GM12878 (cell line): Measurements from ENCODE around the gene DNASE1. TPM values are rescaled to one million over a fixed set of nuclear protein-coding genes. Genes with fewer than 3 reads are reported as not detected.

Source experiments
- ATAC-seq: fragments of 200-7000 bp; cut with Tn5 transposase; 3 replicates; pipeline ENCODE4 v1.9.1; 2020; ENCODE audit warnings: mild to moderate bottlenecking, moderate library complexity
- BruUV-seq: library from RNA; stranded (reverse); fragments of 400-500 nt; replicated peaks from 2 replicates; lab custom pipeline; 2021; lab: Mats Ljungman, UMichigan
- CTCF ChIA-PET: fragments of 300-600 bp; sonication (Branson Sonifier 250); formaldehyde crosslinking; extraction: SDS; loops from one replicate; lab custom pipeline; 2021; ENCODE audit warnings: inconsistent platforms; lab: Yijun Ruan, JAX
- POLR2A ChIA-PET: fragments of 350-600 bp; formaldehyde crosslinking; extraction: SDS; loops from one replicate; lab custom pipeline; 2021; ENCODE audit warnings: inconsistent platforms; lab: Charles Lee
- RAD21 ChIA-PET: fragments of 300-600 bp; sonication (Branson Sonifier 250); formaldehyde crosslinking; loops from one replicate; lab custom pipeline; 2023; ENCODE audit warnings: antibody characterized with exemption; ENCODE audit not compliant: unreplicated experiment; lab: Charles Lee
- SMC1A ChIA-PET: fragments of 300-600 bp; sonication (Branson Sonifier 250); formaldehyde crosslinking; loops from one replicate; lab custom pipeline; 2023; ENCODE audit not compliant: unreplicated experiment, uncharacterized antibody; lab: Charles Lee
- DNase-seq: peaks from one replicate; pipeline ENCODE4 v3.0.0-alpha.2; 2011; ENCODE audit warnings: low read depth, low spot score
- FAIRE-seq: peaks from 3 replicates; lab custom pipeline; 2011; peaks lifted over from hg19 to GRCh38; lab: Jason Lieb, UNC
- H2AFZ ChIP-seq: 2 replicates; pipeline ENCODE4 v1.6.0; 2011; ENCODE audit warnings: low read depth, low read length, control low read depth; ENCODE audit not compliant: control insufficient read depth
- H3K27ac ChIP-seq: 2 replicates; pipeline ENCODE4 v1.5.1; 2011; ENCODE audit warnings: control low read depth; ENCODE audit not compliant: control insufficient read depth, insufficient read depth
- H3K27me3 ChIP-seq, 2 experiments: replicated peaks in 1 of 2; 2 replicates each; pipeline versions ENCODE4 v1.6.0 to v1.6.1; 2011; ENCODE audit warnings: low read length in 1 of 2; ENCODE audit not compliant: control insufficient read depth in 2 of 2, insufficient read depth in 2 of 2
- H3K36me3 ChIP-seq, 2 experiments: 2 replicates each; pipeline ENCODE4 v1.5.1; 2011; ENCODE audit warnings: low read length in 1 of 2; ENCODE audit not compliant: control insufficient read depth in 2 of 2, insufficient read depth in 2 of 2
- H3K4me1 ChIP-seq: 2 replicates; pipeline ENCODE4 v1.6.1; 2011; ENCODE audit warnings: mild to moderate bottlenecking, low read length, moderate library complexity, mixed read lengths; ENCODE audit not compliant: control insufficient read depth, insufficient read depth
- H3K4me2 ChIP-seq: 2 replicates; pipeline ENCODE4 v1.6.0; 2011; ENCODE audit warnings: control low read depth; ENCODE audit not compliant: control insufficient read depth, insufficient read depth
- H3K4me3 ChIP-seq: fragments of 200-600 bp; sonication (generic); 2 replicates; pipeline ENCODE4 v1.5.1; 2016
- H3K79me2 ChIP-seq: 2 replicates; pipeline ENCODE4 v1.6.0; 2011; ENCODE audit warnings: low read length; ENCODE audit not compliant: control insufficient read depth, insufficient read depth
- H3K9ac ChIP-seq: 2 replicates; pipeline ENCODE4 v1.8.0; 2011; ENCODE audit warnings: low read length, control low read depth, mixed read lengths; ENCODE audit not compliant: control insufficient read depth, insufficient read depth
- H3K9me3 ChIP-seq: replicated peaks from 3 replicates; pipeline ENCODE4 v1.5.1; 2011; ENCODE audit warnings: mild to moderate bottlenecking, low read length; ENCODE audit not compliant: control insufficient read depth, insufficient read depth
- H4K20me1 ChIP-seq: 2 replicates; pipeline ENCODE4 v1.6.0; 2011; ENCODE audit not compliant: control insufficient read depth, insufficient read depth
- MLLT1 ChIP-seq: fragments of 450-650 bp; IDR thresholded peaks from 2 replicates; pipeline ENCODE4 v1.6.1; 2016; ENCODE audit warnings: mild to moderate bottlenecking
- POU2F2 ChIP-seq: IDR thresholded peaks from 3 replicates; pipeline ENCODE4 v1.6.1; 2011; ENCODE audit warnings: low read depth, mild to moderate bottlenecking, low read length, borderline replicate concordance
- RAD51 ChIP-seq: fragments of 450-650 bp; IDR thresholded peaks from 2 replicates; pipeline ENCODE4 v1.6.1; 2016; ENCODE audit warnings: moderate library complexity, mild to moderate bottlenecking, inconsistent platforms
- RUNX3 ChIP-seq: IDR thresholded peaks from 2 replicates; pipeline ENCODE4 v1.6.1; 2012; ENCODE audit warnings: low read length, inconsistent platforms
- STAT1 ChIP-seq: fragments of 450-650 bp; conservative IDR thresholded peaks from 2 replicates; pipeline ENCODE4 v1.6.1; 2014; ENCODE audit warnings: antibody characterized with exemption, mild to moderate bottlenecking
- WGBS: methylation state at CpG from one replicate; pipeline ENCODE4 v1.1.6; 2016; ENCODE audit warnings: low lambda C conversion rate; ENCODE audit not compliant: insufficient replicate concordance, insufficient coverage; ENCODE audit errors: missing lambda C conversion rate; 5-methylcytosine and 5-hydroxymethylcytosine counted together
- in situ Hi-C: fragments of 300-500 bp; cut with MboI; formaldehyde crosslinking; loops from 9 replicates; pipeline ENCODE4 v1.14.3; 2018; ENCODE audit warnings: mixed read lengths
- intact Hi-C: fragments of 100-400 bp; cut with micrococcal nuclease; formaldehyde crosslinking; loops from one replicate; pipeline ENCODE4 v1.14.2; 2022; ENCODE audit not compliant: unreplicated experiment
- polyA plus RNA-seq, 11 experiments: library from polyadenylated mRNA; depleted of rRNA in 4 of 11; unstranded in 6 of 11; stranded (reverse) in 5 of 11; fragments of >200 nt; fragmentation: Nextera tagmentation in 4 of 11; fragmentation: Illumina TruSeq in 1 of 11; extraction: Ambion mirVana in 4 of 11; extraction: Trizol in 1 of 11; gene quantifications; 1 replicate in 1 of 11; 2 replicates in 10 of 11; pipeline versions ENCODE4 v1.2.1 to v1.2.3, GENCODE V29; 2011 to 2016; ENCODE audit warnings: inconsistent platforms in 2 of 11, missing spikeins in 2 of 11, low read depth in 1 of 11
- total RNA-seq, 4 experiments: library from RNA; depleted of rRNA in 3 of 4; stranded (reverse); fragments of >200 nt in 3 of 4; fragmentation: Illumina TruSeq in 1 of 4; extraction: Trizol in 1 of 4; gene quantifications; 2 replicates each; pipeline versions ENCODE4 v1.2.1 to v1.2.3, GENCODE V29; 2013 to 2021
- TF ChIP-seq, protein P1 (sequence below): IDR thresholded peaks from 2 replicates; pipeline ENCODE4 v1.6.1; 2011; ENCODE audit warnings: borderline replicate concordance, low read depth, mild to moderate bottlenecking, moderate library complexity, low read length; ENCODE audit not compliant: insufficient read depth, poor library complexity, severe bottlenecking

DNASE1 gene
- total and polyA plus RNA-seq, 10 of the 15 experiments (the other 5 are each of a cell fraction or from before 2014, with no cell fraction given): 0.23 to 12.0 (median 7.9) TPM

DNA sequence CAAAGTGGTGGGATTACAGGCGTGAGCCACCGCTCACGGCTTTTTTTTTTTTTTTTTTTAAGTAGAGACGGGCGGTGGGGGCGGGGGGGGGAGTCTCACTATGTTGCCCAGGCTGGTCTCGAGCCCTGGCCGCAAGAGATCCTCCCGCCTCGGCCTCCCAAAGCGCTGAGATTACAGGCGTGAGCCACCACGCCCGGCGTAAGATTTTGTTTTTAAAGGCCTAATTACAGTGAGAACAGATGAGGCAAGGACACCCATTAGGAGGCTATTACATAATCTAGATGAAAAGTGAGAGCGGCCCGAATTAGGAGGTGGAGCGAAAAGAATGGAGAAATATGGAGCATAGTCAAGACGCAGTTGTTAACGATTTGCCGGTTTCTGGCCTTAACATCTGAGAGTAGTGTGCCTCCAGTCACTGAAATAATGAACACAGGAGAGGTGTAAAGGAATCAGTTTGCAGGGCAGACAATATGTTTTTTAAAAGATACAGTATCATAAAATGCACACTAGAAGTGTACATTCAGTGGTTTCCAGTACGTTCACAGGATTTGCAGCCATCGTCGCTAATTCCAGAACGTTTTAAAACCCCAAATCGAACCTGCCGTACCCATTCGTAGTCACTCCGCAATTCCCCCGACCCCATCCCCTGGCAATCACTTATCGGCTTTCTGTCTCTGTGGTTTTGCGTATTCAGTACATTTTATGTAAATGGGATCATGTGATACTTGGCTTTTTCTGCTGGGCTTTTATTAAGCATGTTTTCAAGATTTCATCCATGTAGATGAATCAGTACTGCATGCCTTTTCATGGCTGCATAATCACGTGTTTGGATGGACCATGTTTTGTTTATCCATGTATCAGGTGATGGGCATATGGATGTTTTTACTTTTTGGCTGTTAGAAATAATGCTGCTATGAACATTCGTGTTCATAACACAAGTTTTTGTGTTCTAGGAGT is 41.7 kb upstream of the DNASE1 start:
- POLR2A ChIA-PET: interaction anchor here (0.7 to 1.5 kb wide), 3 partner anchors 10 to 38 kb away, joined by 3 to 7 read pairs (median 7); partner anchors contain the start of gene NLRC3
- Histone ChIP-seq H3K36me3 (peaks cover 0 to 6% of the 10 kb centered on the region in 2 experiments; a peak in 1 of 4 replicates), H3K79me2 (peaks cover 58% of the 10 kb centered on the region), H3K4me1 (peaks cover 22% of the 10 kb centered on the region)
- WGBS: 87% methylated on average over 29 of the region's 34 CpGs
- SMC1A ChIA-PET: interaction anchor here (0.9 to 1.3 kb wide), 5 partner anchors 9 to 34 kb away, joined by 3 to 5 read pairs (median 4); no protein-coding TSS in a partner anchor
- BruUV-seq: no TSS peak
- RAD21 ChIA-PET: interaction anchor here (1.5 kb wide), 1 partner anchor 14 kb away, joined by 6 read pairs; no protein-coding TSS in a partner anchor
- intact Hi-C loops: no loop called here
- no peak for FAIRE-seq
- TF ChIP-seq POU2F2 (peak; percentile 85; the same call in 1 of the 3 replicates), MLLT1 (peak; percentile 84), STAT1 (no peak), RAD51 (peak; percentile 69), RUNX3 (peak; percentile 7; the same call in 1 of the 2 replicates)
- TF ChIP-seq, protein P1, sequence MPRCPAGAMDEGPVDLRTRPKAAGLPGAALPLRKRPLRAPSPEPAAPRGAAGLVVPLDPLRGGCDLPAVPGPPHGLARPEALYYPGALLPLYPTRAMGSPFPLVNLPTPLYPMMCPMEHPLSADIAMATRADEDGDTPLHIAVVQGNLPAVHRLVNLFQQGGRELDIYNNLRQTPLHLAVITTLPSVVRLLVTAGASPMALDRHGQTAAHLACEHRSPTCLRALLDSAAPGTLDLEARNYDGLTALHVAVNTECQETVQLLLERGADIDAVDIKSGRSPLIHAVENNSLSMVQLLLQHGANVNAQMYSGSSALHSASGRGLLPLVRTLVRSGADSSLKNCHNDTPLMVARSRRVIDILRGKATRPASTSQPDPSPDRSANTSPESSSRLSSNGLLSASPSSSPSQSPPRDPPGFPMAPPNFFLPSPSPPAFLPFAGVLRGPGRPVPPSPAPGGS: no peak
- TF ChIP-seq, all 136 proteins: peak for 4
- Histone ChIP-seq H3K9ac (peak overlapping the region; percentile 93; the same call in 1 of the 2 replicates), H4K20me1 (no peaks in the 10 kb centered on the region), H2AFZ (no peak overlapping the region), H3K9me3 (peaks cover 2% of the 10 kb centered on the region; the same call in 2 of the 3 replicates), H3K4me2 (peak overlapping the region; percentile 83), H3K27me3 (no peaks in the 10 kb centered on the region), H3K27ac (peak overlapping the region; percentile 20; the same call in 1 of the 2 replicates), H3K4me3 (peak overlapping the region; percentile 76)
- in situ Hi-C loops: no loop called here
- CTCF ChIA-PET: interaction anchor here (0.7 to 1.1 kb wide), 2 partner anchors 36 to 86 kb away, joined by 3 read pairs; no protein-coding TSS in a partner anchor
- no peak for ATAC-seq
- no peak for DNase-seq
